Right hindlimb (tissue), 1 donor: ENCODE measurements around the gene CUBN.

Source experiments
- DNase-seq: peaks from one replicate; pipeline ENCODE4 v3.0.0-alpha.2; 2018

CUBN gene

DNA sequence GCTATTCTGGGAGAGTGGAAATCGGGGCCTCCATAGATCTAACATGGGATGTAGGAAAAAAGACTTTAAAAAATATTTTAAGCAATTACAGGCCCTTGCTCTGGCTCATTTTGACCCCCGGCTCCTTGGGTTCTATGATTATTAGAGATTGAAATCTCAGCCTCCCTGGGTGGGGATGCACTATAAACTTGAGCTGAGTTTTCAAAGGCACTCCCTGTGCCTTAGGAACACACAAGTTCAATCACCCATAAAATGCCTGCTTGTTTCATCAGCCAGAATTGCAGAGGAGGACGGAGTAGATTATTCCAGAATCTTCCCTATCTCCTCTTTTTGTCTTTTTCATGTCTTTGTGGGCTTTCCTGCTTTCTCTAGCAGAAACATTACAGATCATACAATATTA, 145.4 kb downstream of the CUBN start:
- no peak for DNase-seq

GRCh38 chr10:16976803-16977202, 152.8 kb downstream of the CUBN start:
- DNase-seq: no peak

- no peak for DNase-seq
These were observed 154.4 kb downstream of the CUBN start for GRCh38 chr10:16975188-16975587.

GRCh38 chr10:16968416-16969041, 161.1 kb downstream of the CUBN start:
- peak; percentile 62 for DNase-seq

GRCh38 chr10:16967866-16968415, 161.7 kb downstream of the CUBN start:
- DNase-seq: no peak

DNA sequence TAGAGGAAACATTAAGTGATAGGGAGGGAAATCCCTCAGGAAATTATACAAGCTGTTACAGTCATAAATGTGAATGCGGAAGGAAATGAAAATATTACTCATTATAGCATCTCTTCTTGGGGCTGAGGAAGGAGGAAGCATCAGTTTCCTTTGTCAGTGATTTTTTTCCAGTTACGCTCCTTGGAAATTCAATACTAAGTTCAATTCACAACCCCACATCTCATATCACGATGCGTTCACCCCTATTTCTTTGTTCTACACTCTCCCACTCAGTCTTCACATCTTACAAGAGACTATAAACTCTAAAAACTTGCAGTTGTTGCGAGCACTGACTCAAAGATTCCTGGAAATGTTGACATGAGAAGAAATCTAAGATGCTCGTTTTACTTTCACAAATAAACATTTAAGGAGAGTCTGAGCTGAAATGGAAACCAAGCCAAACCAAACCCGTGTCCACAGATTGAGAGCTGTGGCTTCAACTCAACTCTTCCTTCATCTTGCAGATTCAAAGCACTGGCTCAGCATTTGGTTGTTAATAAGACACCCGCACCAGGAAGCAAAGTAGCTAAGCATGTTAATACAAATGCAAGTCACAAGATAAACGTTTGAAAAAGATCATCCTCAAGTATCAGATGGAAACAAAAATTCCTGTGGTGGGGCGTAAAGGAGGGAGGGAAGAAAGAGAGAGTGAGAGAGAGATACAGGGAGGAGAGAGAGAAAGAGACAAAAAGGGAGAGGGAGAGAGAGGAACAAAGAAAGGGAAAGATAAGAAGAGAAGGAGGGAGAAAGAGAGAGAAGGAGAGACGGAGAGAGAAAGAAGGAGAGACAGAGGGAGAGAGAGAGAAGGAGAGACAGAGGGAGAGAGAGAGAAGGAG, 162.4 kb downstream of the CUBN start:
- no peak for DNase-seq

DNA sequence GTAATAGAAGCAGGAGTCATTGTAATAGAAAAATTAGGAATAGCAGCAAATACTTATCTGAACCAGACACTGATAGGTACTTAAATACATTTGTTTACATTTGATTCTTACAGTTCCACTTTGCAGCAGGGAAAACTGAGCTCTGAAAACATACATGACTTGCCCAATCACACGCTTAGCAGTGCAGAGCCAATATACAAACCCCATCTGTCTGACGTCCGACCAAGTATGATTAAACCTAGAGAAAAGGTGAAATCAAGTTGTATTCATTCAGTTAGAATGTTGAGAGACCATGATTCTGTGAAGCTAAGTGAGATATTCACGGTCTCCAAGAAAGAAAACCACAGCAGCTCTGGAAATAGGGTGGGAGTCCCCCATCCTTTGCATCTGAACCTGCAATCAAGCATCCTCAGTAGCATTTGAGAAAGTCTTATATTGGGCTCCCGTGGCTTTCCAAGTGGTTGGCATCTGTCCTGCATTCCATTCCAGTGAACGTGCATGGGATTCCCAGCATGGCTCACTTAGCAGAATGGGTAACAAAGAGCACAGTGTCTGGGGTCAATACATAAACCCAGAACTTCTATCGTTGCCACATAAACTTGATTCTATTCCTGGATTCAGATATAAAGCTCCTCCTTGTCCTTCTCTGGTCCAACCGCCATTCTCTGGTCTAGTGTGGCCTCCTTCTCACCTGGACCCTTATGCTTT, 163.7 kb downstream of the CUBN start:
- peak; percentile 81 for DNase-seq

DNA sequence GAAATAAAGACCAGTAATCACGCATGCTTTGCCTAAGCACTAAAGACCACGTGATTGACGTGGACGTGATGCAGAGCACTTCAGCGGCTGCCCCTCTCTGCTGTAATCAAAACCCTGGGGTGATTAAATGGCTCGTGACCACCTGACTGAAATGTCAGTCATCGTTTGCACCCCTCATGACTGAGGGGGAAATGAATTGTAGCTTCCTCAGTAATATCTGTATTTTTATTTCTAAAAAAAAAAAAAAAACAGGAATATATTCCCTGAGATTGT, 164.3 kb downstream of the CUBN start:
- DNase-seq: no peak

GRCh38 chr10:16964576-16965343, 164.9 kb downstream of the CUBN start:
- no peak for DNase-seq

DNA sequence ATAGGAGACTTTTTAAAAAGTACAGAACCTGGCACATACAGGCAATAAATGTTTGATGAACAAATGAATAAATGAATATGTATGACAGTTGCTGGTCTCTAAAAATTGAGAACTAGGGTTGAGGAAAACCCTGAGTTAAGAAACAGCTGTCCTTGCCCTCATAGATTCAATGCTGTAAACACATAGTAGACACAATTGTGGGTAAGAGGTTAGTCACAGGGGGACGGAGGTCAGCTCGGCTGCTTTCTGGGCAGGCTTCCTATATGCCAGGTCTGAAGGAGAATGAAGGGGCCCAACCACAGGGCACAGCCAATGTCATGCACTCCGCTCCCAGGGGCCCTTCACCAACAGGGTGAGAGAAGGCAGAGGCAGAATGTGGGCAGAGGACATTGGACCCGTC, 169.1 kb downstream of the CUBN start:
- no peak for DNase-seq

- DNase-seq: no peak
These were observed 172.6 kb downstream of the CUBN start for GRCh38 chr10:16957038-16957437.

GRCh38 chr10:16954280-16955030, 175.2 kb downstream of the CUBN start:
- no peak for DNase-seq

- no peak for DNase-seq
These were observed 176.3 kb downstream of the CUBN start for GRCh38 chr10:16953270-16953669.

GRCh38 chr10:16952610-16953009, 177.0 kb downstream of the CUBN start:
- DNase-seq: no peak

DNA sequence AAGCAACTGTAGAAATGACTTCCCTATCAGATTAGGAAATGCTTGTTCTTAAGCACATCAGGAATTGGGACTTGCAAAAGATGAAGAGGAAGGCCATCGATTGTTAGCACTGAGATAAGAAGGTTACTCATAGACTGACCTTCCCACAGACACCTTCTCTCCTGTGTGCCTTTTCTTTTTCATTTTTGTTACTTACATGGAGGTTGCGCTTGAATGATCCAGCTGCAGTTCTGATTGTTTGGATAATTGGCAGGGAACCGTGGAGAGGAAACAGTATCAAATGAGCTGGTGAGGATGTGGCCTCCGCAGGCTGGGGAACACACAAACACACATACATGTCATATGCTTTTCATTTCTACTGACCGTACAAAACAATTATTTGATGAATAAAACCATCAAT, 177.5 kb downstream of the CUBN start:
- no peak for DNase-seq

DNA sequence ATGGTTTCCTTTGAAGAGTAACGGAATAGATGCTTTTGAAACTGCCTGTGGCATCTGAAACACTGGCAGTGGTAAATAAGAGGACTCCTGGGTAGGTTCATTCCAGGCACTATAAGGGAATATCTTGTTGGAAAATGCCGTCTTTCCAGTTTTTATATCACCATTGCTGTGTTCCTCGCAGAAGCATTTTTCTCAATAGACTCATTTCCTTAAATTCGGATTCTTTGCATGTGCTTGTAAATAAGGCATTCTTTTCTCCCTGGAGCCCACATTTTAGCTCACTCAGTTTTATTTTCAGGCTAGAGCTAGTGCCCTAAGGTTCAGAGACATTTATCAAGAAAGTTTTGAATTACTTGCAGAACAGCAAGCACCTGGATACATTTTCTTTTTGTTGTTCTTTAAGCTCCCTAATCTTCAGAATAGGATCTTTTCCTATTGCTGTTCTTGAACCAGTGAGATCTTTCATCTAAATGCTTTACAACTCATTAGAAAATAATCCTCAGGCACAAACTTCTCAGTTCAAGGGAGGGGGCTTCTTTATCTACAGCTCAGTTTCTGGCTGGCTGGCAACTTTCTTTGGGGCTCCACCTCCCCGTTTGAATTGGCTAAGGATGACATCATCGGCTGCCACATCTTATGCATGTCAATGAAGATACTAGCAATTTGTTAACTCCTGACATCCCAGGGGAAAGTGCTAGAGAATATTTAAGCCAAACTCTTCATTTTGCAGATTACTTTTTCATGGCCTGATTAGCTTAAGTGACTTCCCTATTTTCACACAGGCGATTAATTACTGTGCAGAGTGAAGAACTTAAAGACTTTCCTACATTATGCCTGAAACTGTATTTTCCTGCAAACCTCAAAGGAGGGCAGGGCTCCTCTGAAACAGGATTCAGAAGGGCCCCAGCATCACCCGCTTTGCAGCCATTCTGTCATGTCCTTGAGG, 178.7 kb downstream of the CUBN start:
- DNase-seq: peak; percentile 80

GRCh38 chr10:16949816-16950215, 179.8 kb downstream of the CUBN start:
- no peak for DNase-seq

GRCh38 chr10:16948361-16948760, 181.2 kb downstream of the CUBN start:
- DNase-seq: no peak

DNA sequence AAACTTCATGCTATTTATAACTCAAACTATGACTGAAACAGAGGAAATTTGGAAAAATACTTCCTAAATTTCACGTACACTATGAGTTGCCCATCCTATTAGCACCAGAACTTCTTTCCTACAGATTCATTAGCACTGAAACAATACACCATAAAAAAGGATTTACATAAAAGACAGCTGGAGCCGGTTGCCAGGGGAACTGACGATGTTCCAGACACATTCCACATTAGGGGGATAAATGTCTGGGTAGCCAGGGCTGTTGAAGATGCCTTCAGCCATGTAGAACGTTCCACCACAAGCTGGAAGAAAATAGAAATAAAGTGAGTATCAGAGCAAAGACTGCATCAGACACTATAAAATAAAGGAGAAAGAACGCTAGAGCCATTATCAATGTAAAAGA, 182.5 kb downstream of the CUBN start:
- DNase-seq: no peak

GRCh38 chr10:16945593-16945992, 184.0 kb downstream of the CUBN start:
- DNase-seq: no peak

DNA sequence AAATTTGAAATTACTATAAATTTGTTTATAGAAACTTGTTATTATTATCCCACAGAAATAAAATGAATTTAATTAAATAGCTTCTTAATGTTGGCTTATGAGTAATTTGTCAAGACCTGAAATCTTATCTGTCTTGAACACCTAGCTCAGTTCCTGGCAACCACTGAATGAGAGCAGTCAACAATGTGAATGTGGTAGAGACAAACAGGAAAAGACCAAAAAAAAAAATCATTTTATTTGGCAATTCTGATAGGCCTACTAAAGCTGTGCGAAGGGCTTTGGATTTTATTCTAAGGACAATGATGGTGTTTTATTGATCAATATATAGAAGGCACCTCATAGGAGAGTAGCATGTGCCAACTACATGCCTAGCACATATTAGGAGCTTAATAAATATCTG, 184.6 kb downstream of the CUBN start:
- no peak for DNase-seq
